Suprapubic skin (tissue), 4 donors: ENCODE results near the gene VPS13C. TPM values are rescaled to one million over a fixed set of nuclear protein-coding genes. Genes with fewer than 3 reads are reported as not detected.

Source experiments
- DNase-seq, 2 donors: peaks; one replicate each; pipeline ENCODE4 v3.0.0-alpha.2; 2019; ENCODE audit warnings: low spot score in 2 of 2
- H3K27ac ChIP-seq: fragments of 200-600 bp; sonication (generic); one replicate; pipeline ENCODE4 v1.5.1; 2019
- H3K27me3 ChIP-seq: fragments of 200-600 bp; sonication (generic); one replicate; pipeline ENCODE4 v1.5.1; 2019
- H3K36me3 ChIP-seq: fragments of 200-600 bp; sonication (generic); one replicate; pipeline ENCODE4 v1.5.1; 2019
- H3K4me1 ChIP-seq: fragments of 200-600 bp; sonication (generic); one replicate; pipeline ENCODE4 v1.5.1; 2019
- H3K4me3 ChIP-seq: fragments of 200-600 bp; sonication (generic); one replicate; pipeline ENCODE4 v1.5.1; 2019; ENCODE audit warnings: mild to moderate bottlenecking
- H3K9me3 ChIP-seq: fragments of 200-600 bp; sonication (generic); one replicate; pipeline ENCODE4 v1.5.1; 2019
- EP300 ChIP-seq: sonication (generic); formaldehyde crosslinking; IDR thresholded peaks from one replicate; pipeline ENCODE4 v1.6.1; 2017; ENCODE audit warnings: antibody characterized with exemption
- POLR2A ChIP-seq, 2 donors: fragments of 450-650 bp; IDR thresholded peaks; one replicate each; pipeline ENCODE4 v1.6.1; 2017; ENCODE audit warnings: antibody characterized with exemption in 2 of 2, mild to moderate bottlenecking in 2 of 2, moderate library complexity in 2 of 2
- POLR2AphosphoS5 ChIP-seq, 3 donors: sonication (generic); formaldehyde crosslinking; IDR thresholded peaks; one replicate each; pipeline ENCODE4 v1.6.1; 2017; ENCODE audit warnings: antibody characterized with exemption in 3 of 3
- WGBS: methylation state at CpG from one replicate; pipeline ENCODE4 v1.1.5; 2018; 5-methylcytosine and 5-hydroxymethylcytosine counted together
- total RNA-seq, 4 donors: library from RNA; depleted of rRNA; stranded (reverse); fragments of >200 nt; gene quantifications; one replicate each; pipeline ENCODE4 v1.1.0, GENCODE V29; 2016
- TF ChIP-seq, protein P1 (sequence below), 2 donors: fragments of 200-600 bp in 1 of 2; fragments of 450-650 bp in 1 of 2; sonication (generic) in 1 of 2; IDR thresholded peaks; one replicate each; pipeline ENCODE4 v1.5.1; 2016 to 2019; ENCODE audit warnings: antibody characterized with exemption in 2 of 2, mild to moderate bottlenecking in 1 of 2, moderate library complexity in 1 of 2

VPS13C gene
- total RNA-seq, 4 donors from 2014 or later: 30.4 to 74.3 (median 42.8) TPM

DNA sequence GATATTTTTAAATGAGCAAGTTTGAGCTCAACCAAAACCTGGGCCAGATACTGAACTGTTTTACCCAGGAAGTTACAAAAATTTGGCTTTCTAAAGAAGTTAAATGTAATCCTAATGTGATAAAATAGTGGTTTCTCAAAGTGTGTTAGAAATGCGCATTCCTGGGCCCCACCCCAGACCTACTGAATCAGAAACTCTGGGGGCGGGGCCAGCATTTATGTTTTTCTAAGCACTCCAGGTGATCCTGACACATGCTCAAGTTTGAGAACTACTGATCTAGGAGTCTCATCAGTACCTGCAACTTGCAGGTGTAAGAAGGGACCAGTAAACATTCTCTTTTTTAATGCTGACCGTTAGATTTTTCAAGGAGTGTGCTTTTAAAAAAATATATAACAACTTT is 190.6 kb downstream of the VPS13C start:
- Histone ChIP-seq H3K4me3 (no peak overlapping the region), H3K4me1 (no peaks in the 10 kb centered on the region), H3K27me3 (no peaks in the 10 kb centered on the region), H3K9me3 (no peaks in the 10 kb centered on the region), H3K27ac (no peak overlapping the region), H3K36me3 (peaks cover 25% of the 10 kb centered on the region)
- DNase-seq: no peak
- TF ChIP-seq, protein P1, sequence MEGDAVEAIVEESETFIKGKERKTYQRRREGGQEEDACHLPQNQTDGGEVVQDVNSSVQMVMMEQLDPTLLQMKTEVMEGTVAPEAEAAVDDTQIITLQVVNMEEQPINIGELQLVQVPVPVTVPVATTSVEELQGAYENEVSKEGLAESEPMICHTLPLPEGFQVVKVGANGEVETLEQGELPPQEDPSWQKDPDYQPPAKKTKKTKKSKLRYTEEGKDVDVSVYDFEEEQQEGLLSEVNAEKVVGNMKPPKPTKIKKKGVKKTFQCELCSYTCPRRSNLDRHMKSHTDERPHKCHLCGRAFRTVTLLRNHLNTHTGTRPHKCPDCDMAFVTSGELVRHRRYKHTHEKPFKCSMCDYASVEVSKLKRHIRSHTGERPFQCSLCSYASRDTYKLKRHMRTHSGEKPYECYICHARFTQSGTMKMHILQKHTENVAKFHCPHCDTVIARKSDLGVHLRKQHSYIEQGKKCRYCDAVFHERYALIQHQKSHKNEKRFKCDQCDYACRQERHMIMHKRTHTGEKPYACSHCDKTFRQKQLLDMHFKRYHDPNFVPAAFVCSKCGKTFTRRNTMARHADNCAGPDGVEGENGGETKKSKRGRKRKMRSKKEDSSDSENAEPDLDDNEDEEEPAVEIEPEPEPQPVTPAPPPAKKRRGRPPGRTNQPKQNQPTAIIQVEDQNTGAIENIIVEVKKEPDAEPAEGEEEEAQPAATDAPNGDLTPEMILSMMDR (IDR thresholded peaks at IDR 0.05): no peak
- TF ChIP-seq POLR2AphosphoS5 (IDR thresholded peaks at IDR 0.05) (no peak), POLR2A (IDR thresholded peaks at IDR 0.05) (no peak), EP300 (no peak)
- WGBS: 97% methylated on average over 3 of the region's 3 CpGs

DNA sequence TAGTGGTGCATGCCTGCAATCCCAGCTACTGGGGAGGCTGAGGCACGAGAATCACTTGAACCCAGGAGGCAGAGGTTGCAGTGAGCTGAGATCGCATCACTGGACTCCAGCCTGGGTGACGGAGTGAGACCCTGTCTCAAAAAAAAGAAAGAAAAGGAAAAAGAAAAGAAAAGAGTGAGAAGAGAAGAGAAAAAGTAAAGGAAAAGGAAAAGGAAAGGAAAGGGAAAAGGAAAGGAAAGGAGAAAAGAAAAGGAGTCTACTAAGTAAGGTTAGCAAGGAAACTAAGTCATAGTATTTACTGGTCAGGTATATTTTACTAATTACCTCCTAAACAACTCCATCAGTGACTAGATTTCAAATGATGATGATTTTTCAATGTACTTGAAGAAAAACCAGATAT is 198.3 kb downstream of the VPS13C start:
- H3K9me3 ChIP-seq: no peaks in the 10 kb centered on the region
- H3K4me3 ChIP-seq: no peak overlapping the region
- TF ChIP-seq EP300: no peak
- TF ChIP-seq POLR2AphosphoS5 (IDR thresholded peaks at IDR 0.05): no peak
- no peak for TF ChIP-seq POLR2A (IDR thresholded peaks at IDR 0.05)
- TF ChIP-seq, protein P1 (IDR thresholded peaks at IDR 0.05): no peak
- H3K36me3 ChIP-seq: no peaks in the 10 kb centered on the region
- no peak overlapping the region for H3K27ac ChIP-seq
- WGBS: 96% methylated on average over 3 of the region's 3 CpGs
- DNase-seq: no peak
- H3K4me1 ChIP-seq: no peaks in the 10 kb centered on the region
- H3K27me3 ChIP-seq: no peaks in the 10 kb centered on the region

DNA sequence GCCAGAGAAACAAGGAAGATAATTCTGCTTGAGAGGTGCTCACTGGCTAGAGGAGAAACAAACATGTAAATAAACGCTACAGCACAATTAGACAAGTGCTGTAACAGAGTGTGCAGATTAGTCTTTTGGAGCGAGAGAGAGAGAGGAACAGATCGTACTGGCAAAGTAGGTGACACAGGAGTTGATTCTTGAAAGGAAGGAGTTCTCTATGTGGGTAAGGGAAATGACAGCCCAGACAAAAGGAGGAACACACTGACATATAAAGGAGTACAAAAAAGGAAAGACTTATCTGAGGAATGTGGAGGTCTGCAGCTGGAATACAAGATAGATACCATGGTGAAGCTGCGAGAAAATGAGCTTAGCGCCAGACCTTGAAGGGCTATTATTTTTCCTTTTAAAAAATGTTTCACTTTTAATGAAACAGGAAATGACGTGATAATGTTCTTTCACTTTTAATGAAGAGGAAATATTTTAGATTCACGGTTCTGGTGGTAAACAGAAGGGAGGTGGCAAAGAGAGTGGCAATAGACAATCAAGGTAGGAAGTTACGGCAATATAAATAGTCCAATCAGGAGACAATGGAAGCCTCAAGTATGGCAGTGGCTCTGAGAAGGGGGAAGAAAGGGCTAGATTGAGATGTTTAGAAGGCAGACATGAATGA is 202.9 kb downstream of the VPS13C start:
- DNase-seq: no peak
- Histone ChIP-seq H3K27me3 (no peaks in the 10 kb centered on the region), H3K4me1 (no peaks in the 10 kb centered on the region), H3K36me3 (peaks cover 15% of the 10 kb centered on the region), H3K27ac (no peak overlapping the region), H3K4me3 (no peak overlapping the region), H3K9me3 (no peaks in the 10 kb centered on the region)
- 82% methylated on average over 8 of the region's 8 CpGs for WGBS
- TF ChIP-seq POLR2A (IDR thresholded peaks at IDR 0.05) (no peak), EP300 (no peak), POLR2AphosphoS5 (IDR thresholded peaks at IDR 0.05) (no peak)
- TF ChIP-seq, protein P1 (IDR thresholded peaks at IDR 0.05): no peak

DNA sequence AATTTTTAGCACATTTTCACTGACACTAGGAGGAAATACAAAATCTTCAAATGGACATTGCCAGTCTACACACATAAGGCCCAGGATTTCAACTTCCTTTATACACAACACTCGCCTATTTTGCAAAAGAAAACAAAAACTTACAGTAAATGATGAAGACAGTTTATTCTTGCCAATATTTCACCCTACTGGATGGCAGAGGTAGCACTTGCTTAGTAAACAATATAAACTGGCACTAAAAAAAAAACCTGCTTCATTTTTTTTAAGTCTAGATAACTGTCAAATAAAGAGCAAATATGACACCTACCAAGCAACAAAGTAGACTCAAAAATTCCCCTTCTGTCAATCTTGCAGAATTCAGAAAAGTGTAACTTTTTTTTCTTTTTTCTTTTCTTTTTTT is 204.0 kb downstream of the VPS13C start:
- H3K27me3 ChIP-seq: no peaks in the 10 kb centered on the region
- peaks cover 19% of the 10 kb centered on the region for H3K36me3 ChIP-seq
- no peak overlapping the region for H3K27ac ChIP-seq
- H3K4me1 ChIP-seq: no peaks in the 10 kb centered on the region
- WGBS: 90% methylated on average over 1 of the region's 1 CpG
- H3K4me3 ChIP-seq: no peak overlapping the region
- no peak for DNase-seq
- no peaks in the 10 kb centered on the region for H3K9me3 ChIP-seq
- TF ChIP-seq, protein P1 (IDR thresholded peaks at IDR 0.05): no peak
- TF ChIP-seq EP300 (no peak), POLR2A (IDR thresholded peaks at IDR 0.05) (no peak), POLR2AphosphoS5 (IDR thresholded peaks at IDR 0.05) (no peak)

DNA sequence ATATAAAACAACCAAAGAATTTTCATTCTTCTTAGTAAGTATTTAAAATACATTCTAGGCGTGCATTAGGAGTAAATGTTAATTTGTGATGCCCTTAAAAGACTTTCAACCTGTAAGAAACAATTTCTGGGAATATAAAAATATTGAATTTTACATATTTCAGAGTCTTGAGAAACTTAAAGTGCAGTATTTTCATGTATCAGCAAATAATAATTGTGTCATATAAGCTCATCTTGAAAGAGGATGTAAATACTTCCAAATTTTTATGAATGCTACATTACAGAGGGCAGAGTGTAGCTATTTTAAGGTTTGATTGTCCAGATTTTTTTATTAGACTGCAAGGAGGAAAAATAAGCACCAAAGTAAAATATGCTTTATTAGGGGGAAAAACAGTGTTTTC is 207.1 kb downstream of the VPS13C start:
- Histone ChIP-seq H3K4me3 (no peak overlapping the region), H3K9me3 (no peaks in the 10 kb centered on the region), H3K36me3 (peaks cover 19% of the 10 kb centered on the region), H3K27me3 (no peaks in the 10 kb centered on the region), H3K4me1 (no peaks in the 10 kb centered on the region), H3K27ac (no peak overlapping the region)
- TF ChIP-seq, protein P1 (IDR thresholded peaks at IDR 0.05): no peak
- no peak for TF ChIP-seq EP300
- no peak for TF ChIP-seq POLR2A (IDR thresholded peaks at IDR 0.05)
- TF ChIP-seq POLR2AphosphoS5 (IDR thresholded peaks at IDR 0.05): no peak
- WGBS: 93% methylated on average over 1 of the region's 1 CpG
- no peak for DNase-seq
